DND-41 (cell line): ENCODE measurements around the gene MYO16.

ENCODE experiments used
- ATAC-seq: fragments of 200-7000 bp; cut with Tn5 transposase; 3 replicates; pipeline ENCODE4 v1.9.1; 2021; ENCODE audit warnings: low read depth; ENCODE audit not compliant: insufficient read depth
- DNase-seq: peaks from one replicate; pipeline ENCODE4 v3.0.0-alpha.2; 2020
- H2AFZ ChIP-seq: 2 replicates; pipeline ENCODE4 v1.6.0; 2012; ENCODE audit warnings: low read depth, low read length
- H3K27ac ChIP-seq: 2 replicates; pipeline ENCODE4 v1.5.1; 2012; ENCODE audit warnings: low read length, inconsistent platforms
- H3K27me3 ChIP-seq: fragments of 200-600 bp; sonication (generic); 2 replicates; pipeline ENCODE4 v1.6.0; 2012; ENCODE audit warnings: low read length, mild to moderate bottlenecking, inconsistent platforms; ENCODE audit not compliant: insufficient read depth, poor library complexity
- H3K36me3 ChIP-seq: 2 replicates; pipeline ENCODE4 v1.5.1; 2012; ENCODE audit warnings: low read length, inconsistent platforms; ENCODE audit not compliant: insufficient read depth
- H3K4me1 ChIP-seq: 2 replicates; pipeline ENCODE4 v1.5.1; 2012; ENCODE audit warnings: mild to moderate bottlenecking, low read length; ENCODE audit not compliant: insufficient read depth
- H3K4me2 ChIP-seq: 2 replicates; pipeline ENCODE4 v1.6.0; 2012; ENCODE audit warnings: mild to moderate bottlenecking, moderate library complexity, low read length, inconsistent platforms; ENCODE audit not compliant: insufficient read depth
- H3K4me3 ChIP-seq, 2 experiments: fragments of 200-600 bp in 1 of 2; shearing (Covaris generic) in 1 of 2; 2 replicates each; pipeline ENCODE4 v1.5.1; 2012 to 2016; ENCODE audit warnings: inconsistent platforms in 2 of 2, low read length in 2 of 2, mild to moderate bottlenecking in 2 of 2, low read depth in 1 of 2, moderate library complexity in 1 of 2
- H3K79me2 ChIP-seq: 2 replicates; pipeline ENCODE4 v1.6.0; 2012; ENCODE audit warnings: low read length, inconsistent platforms; ENCODE audit not compliant: insufficient read depth
- H3K9ac ChIP-seq: 2 replicates; pipeline ENCODE4 v1.6.0; 2012; ENCODE audit warnings: low read depth, mild to moderate bottlenecking, inconsistent platforms, low read length, moderate library complexity
- H3K9me3 ChIP-seq: 2 replicates; pipeline ENCODE4 v1.5.1; 2012; ENCODE audit warnings: low read length, moderate library complexity, mild to moderate bottlenecking, inconsistent platforms; ENCODE audit not compliant: insufficient read depth, severe bottlenecking
- H4K20me1 ChIP-seq: 2 replicates; pipeline ENCODE4 v1.6.0; 2012; ENCODE audit warnings: low read length; ENCODE audit not compliant: insufficient read depth
- EZH2 ChIP-seq: IDR thresholded peaks from 3 replicates; pipeline ENCODE4 v1.6.1; 2012; ENCODE audit warnings: borderline replicate concordance, low read depth, mild to moderate bottlenecking, moderate library complexity, low read length, inconsistent platforms; ENCODE audit not compliant: severe bottlenecking
- TF ChIP-seq, protein P1 (sequence below): IDR thresholded peaks from 2 replicates; pipeline ENCODE4 v1.5.1; 2012; ENCODE audit warnings: borderline replicate concordance, low read length, moderate library complexity, mild to moderate bottlenecking; ENCODE audit not compliant: poor library complexity, severe bottlenecking; ENCODE audit errors: extremely low read depth

The MYO16 gene

DNA sequence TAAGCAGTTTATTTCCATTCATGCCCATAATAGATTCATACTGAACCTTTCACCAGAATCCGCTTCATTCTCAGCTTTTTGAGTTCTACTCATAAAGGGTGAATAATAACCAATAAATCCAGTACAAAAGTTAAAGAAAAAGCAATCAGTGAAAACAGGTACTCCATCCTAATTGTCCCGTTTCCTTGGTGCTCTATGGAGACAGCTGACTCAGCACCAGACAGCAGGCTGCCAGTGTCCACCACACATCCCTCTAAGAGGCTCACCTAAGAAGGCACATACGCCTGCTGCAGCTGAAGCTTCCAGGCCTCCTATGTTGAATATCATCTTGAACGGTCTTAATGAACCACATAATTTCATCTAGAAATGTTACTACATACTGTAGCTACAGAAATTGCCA is 27.3 kb downstream of the MYO16 start:
- no peak for TF ChIP-seq EZH2
- Histone ChIP-seq H3K36me3 (no peaks in the 10 kb centered on the region), H3K4me3 (no peak overlapping the region), H3K4me1 (no peaks in the 10 kb centered on the region), H2AFZ (no peak overlapping the region), H3K27me3 (no peaks in the 10 kb centered on the region), H3K9me3 (no peaks in the 10 kb centered on the region), H3K9ac (no peak overlapping the region), H3K27ac (no peak overlapping the region), H4K20me1 (no peaks in the 10 kb centered on the region), H3K79me2 (no peaks in the 10 kb centered on the region), H3K4me2 (no peak overlapping the region)
- no peak for DNase-seq
- no peak for ATAC-seq

DNA sequence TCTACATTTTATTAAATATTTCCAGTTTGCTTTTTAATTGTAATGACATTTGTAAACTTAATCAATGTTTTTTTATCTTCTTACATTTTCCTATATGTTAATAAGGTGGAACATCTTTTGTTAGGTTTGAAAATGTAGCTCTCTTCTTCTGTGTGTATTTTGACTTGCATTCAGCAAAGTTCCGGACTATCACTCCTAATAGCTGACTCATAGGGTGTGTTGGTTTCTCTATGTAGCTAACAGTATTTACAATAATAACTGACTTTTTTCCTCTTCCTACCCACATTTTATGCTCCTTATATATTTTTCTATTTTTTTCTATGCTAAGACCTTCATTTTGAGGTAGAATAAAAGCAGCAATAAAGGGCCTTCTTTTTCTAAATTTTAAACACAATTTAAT is 28.1 kb downstream of the MYO16 start:
- no peak for ATAC-seq
- Histone ChIP-seq H3K27me3 (no peaks in the 10 kb centered on the region), H3K79me2 (no peaks in the 10 kb centered on the region), H4K20me1 (no peaks in the 10 kb centered on the region), H3K9me3 (no peaks in the 10 kb centered on the region), H3K36me3 (no peaks in the 10 kb centered on the region), H3K27ac (no peak overlapping the region), H2AFZ (no peak overlapping the region), H3K4me1 (no peaks in the 10 kb centered on the region), H3K4me2 (no peak overlapping the region), H3K9ac (no peak overlapping the region), H3K4me3 (no peak overlapping the region)
- DNase-seq = no peak
- TF ChIP-seq, protein P1, sequence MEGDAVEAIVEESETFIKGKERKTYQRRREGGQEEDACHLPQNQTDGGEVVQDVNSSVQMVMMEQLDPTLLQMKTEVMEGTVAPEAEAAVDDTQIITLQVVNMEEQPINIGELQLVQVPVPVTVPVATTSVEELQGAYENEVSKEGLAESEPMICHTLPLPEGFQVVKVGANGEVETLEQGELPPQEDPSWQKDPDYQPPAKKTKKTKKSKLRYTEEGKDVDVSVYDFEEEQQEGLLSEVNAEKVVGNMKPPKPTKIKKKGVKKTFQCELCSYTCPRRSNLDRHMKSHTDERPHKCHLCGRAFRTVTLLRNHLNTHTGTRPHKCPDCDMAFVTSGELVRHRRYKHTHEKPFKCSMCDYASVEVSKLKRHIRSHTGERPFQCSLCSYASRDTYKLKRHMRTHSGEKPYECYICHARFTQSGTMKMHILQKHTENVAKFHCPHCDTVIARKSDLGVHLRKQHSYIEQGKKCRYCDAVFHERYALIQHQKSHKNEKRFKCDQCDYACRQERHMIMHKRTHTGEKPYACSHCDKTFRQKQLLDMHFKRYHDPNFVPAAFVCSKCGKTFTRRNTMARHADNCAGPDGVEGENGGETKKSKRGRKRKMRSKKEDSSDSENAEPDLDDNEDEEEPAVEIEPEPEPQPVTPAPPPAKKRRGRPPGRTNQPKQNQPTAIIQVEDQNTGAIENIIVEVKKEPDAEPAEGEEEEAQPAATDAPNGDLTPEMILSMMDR = no peak
- TF ChIP-seq EZH2 = no peak

DNA sequence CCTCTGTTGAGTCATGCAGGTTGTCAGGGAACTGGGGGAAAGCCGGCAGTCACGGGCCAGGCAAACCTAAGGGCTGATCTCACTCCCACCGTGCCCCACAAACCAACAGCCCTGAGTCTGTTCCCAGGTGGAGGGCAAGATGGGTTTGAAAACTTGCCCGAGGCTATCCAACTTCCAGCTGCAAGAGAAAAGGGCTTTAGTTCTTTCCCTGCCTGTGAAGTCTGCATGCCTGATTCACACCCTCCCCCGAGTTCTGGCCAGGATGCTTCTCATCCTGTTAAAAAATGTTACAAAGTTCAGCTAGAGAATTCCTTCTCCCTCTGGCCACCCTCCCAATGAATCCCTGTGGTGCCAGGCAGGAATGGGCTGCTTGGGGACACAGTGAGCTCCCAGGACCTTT is 33.1 kb downstream of the MYO16 start:
- Histone ChIP-seq H3K9ac (no peak overlapping the region), H3K4me3 (no peak overlapping the region), H3K36me3 (no peaks in the 10 kb centered on the region), H3K4me1 (no peaks in the 10 kb centered on the region), H2AFZ (no peak overlapping the region), H3K79me2 (no peaks in the 10 kb centered on the region), H3K4me2 (no peak overlapping the region), H3K27me3 (no peaks in the 10 kb centered on the region), H3K9me3 (no peaks in the 10 kb centered on the region), H4K20me1 (no peaks in the 10 kb centered on the region), H3K27ac (no peak overlapping the region)
- TF ChIP-seq EZH2 = no peak
- TF ChIP-seq, protein P1 = no peak
- DNase-seq (no peak), ATAC-seq (no peak)

DNA sequence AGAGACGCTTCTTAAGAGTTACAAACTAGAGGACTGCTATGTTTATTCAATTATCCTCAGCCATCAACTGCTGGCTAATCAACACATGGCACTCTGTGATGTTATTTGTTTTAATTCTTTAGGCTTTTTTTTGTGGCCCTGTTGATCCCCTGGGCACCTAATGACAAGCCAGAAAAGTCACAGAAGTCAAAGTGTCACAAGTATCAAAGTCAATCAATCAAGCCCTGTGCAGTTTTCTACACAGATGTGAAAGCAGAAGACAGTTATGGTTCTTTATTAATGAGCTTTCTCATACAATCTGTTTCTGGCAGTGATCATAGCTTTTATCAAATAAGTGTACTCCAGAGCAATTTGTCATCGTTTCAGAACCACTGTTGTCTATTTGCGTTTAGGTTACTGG is 34.3 kb downstream of the MYO16 start:
- TF ChIP-seq EZH2 = no peak
- TF ChIP-seq, protein P1 = no peak
- Histone ChIP-seq H3K9me3 (peaks cover 3% of the 10 kb centered on the region), H3K79me2 (no peaks in the 10 kb centered on the region), H3K4me2 (no peak overlapping the region), H3K9ac (no peak overlapping the region), H3K4me3 (no peak overlapping the region), H3K36me3 (no peaks in the 10 kb centered on the region), H3K4me1 (no peaks in the 10 kb centered on the region), H3K27me3 (no peaks in the 10 kb centered on the region), H2AFZ (no peak overlapping the region), H4K20me1 (no peaks in the 10 kb centered on the region), H3K27ac (no peak overlapping the region)
- DNase-seq (no peak), ATAC-seq (no peak)
